Gastroesophageal sphincter (tissue), 3 donors: ENCODE measurements around the gene MAPT.
"Not testable (repeated sequence)": the region's sequence is repeated elsewhere in the genome, so short reads cannot be mapped to it uniquely, and the experiment has no call there.

Source experiments
- CTCF ChIP-seq, 4 experiments: fragments of 200-600 bp in 2 of 4; fragments of 450-650 bp in 2 of 4; sonication (generic) in 1 of 4; IDR thresholded peaks; one replicate each; pipeline ENCODE4 v1.5.1; 2017 to 2019; ENCODE audit warnings: antibody characterized with exemption in 4 of 4, mild to moderate bottlenecking in 2 of 4, moderate library complexity in 2 of 4
- EP300 ChIP-seq: sonication (generic); formaldehyde crosslinking; IDR thresholded peaks from one replicate; pipeline ENCODE4 v1.6.1; 2017; ENCODE audit warnings: antibody characterized with exemption, mild to moderate bottlenecking
- POLR2A ChIP-seq, 2 donors: fragments of 450-650 bp; IDR thresholded peaks; one replicate each; pipeline ENCODE4 v1.6.1; 2017; ENCODE audit warnings: antibody characterized with exemption in 2 of 2, mild to moderate bottlenecking in 2 of 2, moderate library complexity in 1 of 2

- not testable (repeated sequence) for TF ChIP-seq POLR2A (IDR thresholded peaks at IDR 0.05); CTCF (IDR thresholded peaks at IDR 0.05); EP300
Measured at GRCh38 chr17:46019408-46019925, 125.1 kb downstream of the MAPT start.
